Activated gamma-delta T cell treated with Interleukin-2 at 50 U/mL for 16 hours (primary cell): Measurements from ENCODE around the gene PDE8A.
"Not testable (repeated sequence)": the region's sequence is repeated elsewhere in the genome, so short reads cannot be mapped to it uniquely, and the experiment has no call there.

Experiments
- DNase-seq: peaks from one replicate; pipeline ENCODE4 v3.0.0-alpha.2; 2020

PDE8A gene

GRCh38 chr15:84991014-84991712 lies 9.5 kb downstream of the PDE8A start:
- DNase-seq: no peak

- DNase-seq: no peak
These were observed 10.7 kb downstream of the PDE8A start for GRCh38 chr15:84992157-84992944.

- no peak for DNase-seq
These were observed 14.4 kb downstream of the PDE8A start for GRCh38 chr15:84996055-84996454.

- not testable (repeated sequence) for DNase-seq
These were observed 15.1 kb downstream of the PDE8A start for GRCh38 chr15:84996714-84997113.

- DNase-seq: not testable (repeated sequence)
These were observed 15.6 kb downstream of the PDE8A start for GRCh38 chr15:84997214-84997613.

GRCh38 chr15:85000189-85000864 lies 18.7 kb downstream of the PDE8A start:
- no peak for DNase-seq

GRCh38 chr15:85000937-85001336 lies 19.3 kb downstream of the PDE8A start:
- DNase-seq: no peak

- no peak for DNase-seq
These were observed 20.9 kb downstream of the PDE8A start for GRCh38 chr15:85002517-85002916.

- no peak for DNase-seq
These were observed 22.1 kb downstream of the PDE8A start for GRCh38 chr15:85003593-85004312.

- no peak for DNase-seq
These were observed 22.9 kb downstream of the PDE8A start for GRCh38 chr15:85004550-85004949.

- no peak for DNase-seq
These were observed 23.7 kb downstream of the PDE8A start for GRCh38 chr15:85005319-85005718.

- DNase-seq: no peak
These were observed 24.1 kb downstream of the PDE8A start for GRCh38 chr15:85005746-85006145.

GRCh38 chr15:85006201-85006600 lies 24.5 kb downstream of the PDE8A start:
- DNase-seq: no peak

- no peak for DNase-seq
These were observed 25.0 kb downstream of the PDE8A start for GRCh38 chr15:85006655-85007054.

GRCh38 chr15:85007137-85007536 lies 25.5 kb downstream of the PDE8A start:
- no peak for DNase-seq

- no peak for DNase-seq
These were observed 26.2 kb downstream of the PDE8A start for GRCh38 chr15:85007741-85008397.

GRCh38 chr15:85008474-85009260 lies 27.0 kb downstream of the PDE8A start:
- no peak for DNase-seq

GRCh38 chr15:85009435-85009834 lies 27.8 kb downstream of the PDE8A start:
- no peak for DNase-seq

- no peak for DNase-seq
These were observed 28.4 kb downstream of the PDE8A start for GRCh38 chr15:85010071-85010385.

GRCh38 chr15:85010386-85011159 lies 28.9 kb downstream of the PDE8A start:
- DNase-seq: no peak

- no peak for DNase-seq
These were observed 29.5 kb downstream of the PDE8A start for GRCh38 chr15:85011160-85011571.
